SK-N-MC (cell line): ENCODE measurements around the gene ZNF423.

Source experiments
- EZH2 ChIP-seq: fragments of 200-600 bp; sonication (generic); IDR thresholded peaks from one replicate; pipeline ENCODE4 v1.6.1; 2017; ENCODE audit warnings: antibody characterized with exemption
- FOXP2 ChIP-seq: optimal IDR thresholded peaks from 2 replicates; pipeline ENCODE3; 2011; ENCODE audit warnings: mild to moderate bottlenecking, moderate library complexity; ENCODE audit not compliant: insufficient read depth; ENCODE audit errors: extremely low read length, control extremely low read depth
- POLR2AphosphoS5 ChIP-seq: IDR thresholded peaks from 2 replicates; pipeline ENCODE4 v1.6.1; 2012; ENCODE audit warnings: mild to moderate bottlenecking, low read depth, low read length, borderline replicate concordance

- TF ChIP-seq POLR2AphosphoS5 (no peak; the same call in 1 of the 2 replicates), EZH2 (no peak), FOXP2 (no peak)
These were observed at the start of gene ZNF423 for GRCh38 chr16:49855822-49856671.
